Measurements from ENCODE around the gene RNF212.

Gene RNF212

GRCh38 chr4:1023075-1023640 is 90.2 kb downstream of the RNF212 start:
- DNase-seq (ENCODE audit: low read depth), result no peak
- H3K4me3 ChIP-seq (ENCODE audit: low read depth, low read length), result no peak overlapping the region
- TF ChIP-seq CTCF (IDR thresholded peaks at IDR 0.05; ENCODE audit: low read depth, low read length, missing control alignments), result no peak

GRCh38 chr4:1022739-1023066 is 90.7 kb downstream of the RNF212 start:
- DNase-seq (ENCODE audit: low read depth), result no peak
- H3K4me3 ChIP-seq (ENCODE audit: low read depth, low read length), result no peak overlapping the region
- no peak for TF ChIP-seq CTCF (IDR thresholded peaks at IDR 0.05; ENCODE audit: low read depth, low read length, missing control alignments)

- no peak overlapping the region for H3K4me3 ChIP-seq (ENCODE audit: low read depth, low read length)
- TF ChIP-seq CTCF (IDR thresholded peaks at IDR 0.05; ENCODE audit: low read depth, low read length, missing control alignments), result no peak
- DNase-seq (ENCODE audit: low read depth), result no peak
These were observed 91.2 kb downstream of the RNF212 start for GRCh38 chr4:1022051-1022738.
